ENCODE data around the gene BEST1.
"Not testable (repeated sequence)": the region's sequence is repeated elsewhere in the genome, so short reads cannot be mapped to it uniquely, and the experiment has no call there.

Gene BEST1

GRCh38 chr11:61951484-61952135, 1.5 kb downstream of the BEST1 start:
- Histone ChIP-seq H3K9me3 (ENCODE audit: low read length) (no peaks in the 10 kb centered on the region), H3F3A (ENCODE audit: insufficient read depth, low read length) (no peaks in the 10 kb centered on the region), H3K79me2 (ENCODE audit: insufficient read depth, low read length) (no peaks in the 10 kb centered on the region), H4K20me1 (ENCODE audit: insufficient read depth, low read length) (no peaks in the 10 kb centered on the region), H3K9ac (ENCODE audit: low read length) (no peak overlapping the region), H2AFZ (ENCODE audit: low read length) (no peak overlapping the region), H3K4me1 (ENCODE audit: insufficient read depth, low read length, severe bottlenecking) (no peaks in the 10 kb centered on the region), H3K27ac (ENCODE audit: low read depth, low read length, poor library complexity, severe bottlenecking) (no peak overlapping the region), H3K27me3 (ENCODE audit: insufficient read depth, low read length) (no peaks in the 10 kb centered on the region), H3K36me3 (ENCODE audit: insufficient read depth, low read length) (no peaks in the 10 kb centered on the region), H3K4me3 (ENCODE audit: low read depth, low read length, poor library complexity, severe bottlenecking) (no peak overlapping the region), H3K4me2 (ENCODE audit: low read length) (no peak overlapping the region), H3K9me2 (ENCODE audit: low read depth, low read length) (no peaks in the 10 kb centered on the region)
- TF ChIP-seq, protein P1, sequence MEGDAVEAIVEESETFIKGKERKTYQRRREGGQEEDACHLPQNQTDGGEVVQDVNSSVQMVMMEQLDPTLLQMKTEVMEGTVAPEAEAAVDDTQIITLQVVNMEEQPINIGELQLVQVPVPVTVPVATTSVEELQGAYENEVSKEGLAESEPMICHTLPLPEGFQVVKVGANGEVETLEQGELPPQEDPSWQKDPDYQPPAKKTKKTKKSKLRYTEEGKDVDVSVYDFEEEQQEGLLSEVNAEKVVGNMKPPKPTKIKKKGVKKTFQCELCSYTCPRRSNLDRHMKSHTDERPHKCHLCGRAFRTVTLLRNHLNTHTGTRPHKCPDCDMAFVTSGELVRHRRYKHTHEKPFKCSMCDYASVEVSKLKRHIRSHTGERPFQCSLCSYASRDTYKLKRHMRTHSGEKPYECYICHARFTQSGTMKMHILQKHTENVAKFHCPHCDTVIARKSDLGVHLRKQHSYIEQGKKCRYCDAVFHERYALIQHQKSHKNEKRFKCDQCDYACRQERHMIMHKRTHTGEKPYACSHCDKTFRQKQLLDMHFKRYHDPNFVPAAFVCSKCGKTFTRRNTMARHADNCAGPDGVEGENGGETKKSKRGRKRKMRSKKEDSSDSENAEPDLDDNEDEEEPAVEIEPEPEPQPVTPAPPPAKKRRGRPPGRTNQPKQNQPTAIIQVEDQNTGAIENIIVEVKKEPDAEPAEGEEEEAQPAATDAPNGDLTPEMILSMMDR (IDR thresholded peaks at IDR 0.05; ENCODE audit: low read length): no peak
- TF ChIP-seq EZH2 (IDR thresholded peaks at IDR 0.05; ENCODE audit: borderline replicate concordance, low read length): no peak

DNA sequence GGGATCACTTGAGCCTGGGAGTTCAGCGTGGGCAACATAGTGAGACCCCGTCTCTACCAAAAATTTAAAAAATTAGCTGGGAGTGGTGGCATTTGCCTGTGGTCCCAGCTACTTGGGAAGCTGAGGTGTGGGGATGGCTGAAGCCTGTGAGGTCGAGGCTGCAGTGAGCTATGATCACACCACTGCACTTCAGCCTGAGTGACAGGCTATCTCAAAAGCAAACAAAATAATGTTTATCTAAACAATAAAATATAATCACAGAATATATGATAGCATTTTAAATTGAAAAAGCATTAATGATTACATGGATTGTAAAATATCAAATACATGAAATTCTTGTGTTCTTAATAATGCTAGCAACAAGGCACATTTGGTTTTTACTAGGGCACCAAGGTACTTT, 2.7 kb downstream of the BEST1 start:
- Histone ChIP-seq H4K20me1 (ENCODE audit: insufficient read depth, low read length) (no peaks in the 10 kb centered on the region), H3K79me2 (ENCODE audit: insufficient read depth, low read length) (no peaks in the 10 kb centered on the region), H3K27ac (ENCODE audit: low read depth, low read length, poor library complexity, severe bottlenecking) (no peak overlapping the region), H3K27me3 (ENCODE audit: insufficient read depth, low read length) (no peaks in the 10 kb centered on the region), H3K9ac (ENCODE audit: low read length) (no peak overlapping the region), H3K4me2 (ENCODE audit: low read length) (no peak overlapping the region), H3K4me1 (ENCODE audit: insufficient read depth, low read length, severe bottlenecking) (no peaks in the 10 kb centered on the region), H3F3A (ENCODE audit: insufficient read depth, low read length) (no peaks in the 10 kb centered on the region), H3K36me3 (ENCODE audit: insufficient read depth, low read length) (no peaks in the 10 kb centered on the region), H3K9me3 (ENCODE audit: low read length) (no peaks in the 10 kb centered on the region), H2AFZ (ENCODE audit: low read length) (no peak overlapping the region), H3K9me2 (ENCODE audit: low read depth, low read length) (no peaks in the 10 kb centered on the region), H3K4me3 (ENCODE audit: low read depth, low read length, poor library complexity, severe bottlenecking) (no peak overlapping the region)
- no peak for TF ChIP-seq EZH2 (IDR thresholded peaks at IDR 0.05; ENCODE audit: borderline replicate concordance, low read length)
- TF ChIP-seq, protein P1 (IDR thresholded peaks at IDR 0.05; ENCODE audit: low read length): no peak

DNA sequence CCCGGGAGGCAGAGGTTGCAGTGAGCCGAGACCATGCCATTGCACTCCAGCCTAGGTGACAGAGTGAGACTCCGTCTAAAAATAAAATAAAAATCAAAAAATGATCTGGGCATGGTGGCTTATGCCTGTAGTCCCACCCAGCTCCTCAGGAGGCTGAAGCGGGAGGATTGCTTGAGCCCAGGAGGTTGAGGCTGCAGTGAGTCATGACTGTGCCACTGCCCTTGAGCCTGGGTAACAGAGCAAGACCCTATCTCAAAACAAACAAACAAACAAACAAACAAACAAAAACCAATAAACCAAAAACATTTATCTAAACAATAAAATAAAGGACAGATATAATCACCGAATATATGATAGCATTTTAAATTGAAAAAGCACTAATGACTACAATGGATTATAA, 3.5 kb downstream of the BEST1 start:
- H2AFZ ChIP-seq (ENCODE audit: low read length); H3K27me3 ChIP-seq (ENCODE audit: insufficient read depth, low read length); H3K36me3 ChIP-seq (ENCODE audit: insufficient read depth, low read length); H3K9me2 ChIP-seq (ENCODE audit: low read depth, low read length); H3K4me3 ChIP-seq (ENCODE audit: low read depth, low read length, poor library complexity, severe bottlenecking); H3K9ac ChIP-seq (ENCODE audit: low read length); H3K27ac ChIP-seq (ENCODE audit: low read depth, low read length, poor library complexity, severe bottlenecking); H3K4me2 ChIP-seq (ENCODE audit: low read length); H4K20me1 ChIP-seq (ENCODE audit: insufficient read depth, low read length); H3K4me1 ChIP-seq (ENCODE audit: insufficient read depth, low read length, severe bottlenecking); H3F3A ChIP-seq (ENCODE audit: insufficient read depth, low read length); H3K79me2 ChIP-seq (ENCODE audit: insufficient read depth, low read length); H3K9me3 ChIP-seq (ENCODE audit: low read length): not testable (repeated sequence)

Measured in OCI-LY1 (cell line).